Spleen (tissue), 7 donors: ENCODE measurements around the gene MRPS24.

Experiments
- CTCF ChIP-seq, 11 experiments: fragments of 200-600 bp in 7 of 11; fragments of 450-650 bp in 4 of 11; sonication (generic) in 4 of 11; IDR thresholded peaks in 8 of 11; conservative IDR thresholded peaks in 3 of 11; 1 replicate in 7 of 11; 2 replicates in 4 of 11; pipeline versions ENCODE4 v1.4.0 to v1.8.0; 2016 to 2021; ENCODE audit warnings: antibody characterized with exemption in 11 of 11, inconsistent platforms in 4 of 11, mild to moderate bottlenecking in 1 of 11
- POLR2A ChIP-seq, 3 donors: fragments of 450-650 bp; IDR thresholded peaks; one replicate each; pipeline ENCODE4 v1.5.1; 2017; ENCODE audit warnings: antibody characterized with exemption in 3 of 3, mild to moderate bottlenecking in 1 of 3
- POLR2AphosphoS5 ChIP-seq, 3 donors: sonication (generic); formaldehyde crosslinking; IDR thresholded peaks; one replicate each; pipeline ENCODE4 v1.5.1; 2017; ENCODE audit warnings: antibody characterized with exemption in 3 of 3
- donor health status: DM: no; HTN: no; CAD: no; lungs with moderate emphysema.
- donor health status: DM: no; HTN: no; CAD: no.
- donor health status: DM: no; HTN: no; CAD: no.

- TF ChIP-seq POLR2AphosphoS5 (IDR thresholded peaks at IDR 0.05) (no peak), CTCF (IDR thresholded peaks at IDR 0.05 in 8 of 11, conservative IDR thresholded peaks at IDR 0.05 in 3 of 11) (no peak), POLR2A (IDR thresholded peaks at IDR 0.05) (no peak)
These were observed 46.6 kb upstream of the MRPS24 start for GRCh38 chr7:43915907-43916306.
